Trophoblast cell (in vitro differentiated cells and primary cell): Measurements from ENCODE around the gene SOS1.

Experiments used
- DNase-seq, 2 donors: peaks; one replicate each; pipeline ENCODE4 v3.0.0-alpha.2; 2016
- H2AFZ ChIP-seq: 2 replicates; pipeline ENCODE4 v1.6.1; 2013; ENCODE audit warnings: low read length, moderate library complexity, mild to moderate bottlenecking; ENCODE audit not compliant: insufficient read depth, poor library complexity
- H2AK5ac ChIP-seq: 2 replicates; pipeline ENCODE4 v1.6.1; 2013; ENCODE audit warnings: mild to moderate bottlenecking, low read length
- H2BK120ac ChIP-seq: 2 replicates; pipeline ENCODE4 v1.6.1; 2013; ENCODE audit warnings: low read length, mild to moderate bottlenecking, moderate library complexity; ENCODE audit not compliant: insufficient read depth, poor library complexity
- H2BK12ac ChIP-seq: 2 replicates; pipeline ENCODE4 v1.6.1; 2013; ENCODE audit warnings: mild to moderate bottlenecking, low read length, moderate library complexity
- H2BK5ac ChIP-seq: 2 replicates; pipeline ENCODE4 v1.6.1; 2013; ENCODE audit warnings: low read length, low read depth, moderate library complexity, mild to moderate bottlenecking; ENCODE audit not compliant: poor library complexity
- H3K14ac ChIP-seq: 2 replicates; pipeline ENCODE4 v1.6.1; 2013; ENCODE audit warnings: mild to moderate bottlenecking, low read length
- H3K18ac ChIP-seq: 2 replicates; pipeline ENCODE4 v1.6.1; 2013; ENCODE audit warnings: mild to moderate bottlenecking, low read length
- H3K23ac ChIP-seq: 2 replicates; pipeline ENCODE4 v1.6.1; 2013; ENCODE audit warnings: low read length
- H3K27ac ChIP-seq: 2 replicates; pipeline ENCODE4 v1.5.1; 2013; ENCODE audit warnings: low read depth, mild to moderate bottlenecking, inconsistent platforms, low read length, moderate library complexity
- H3K27me3 ChIP-seq: 2 replicates; pipeline ENCODE4 v1.6.1; 2013; ENCODE audit warnings: inconsistent platforms, mild to moderate bottlenecking, low read length, moderate library complexity; ENCODE audit not compliant: insufficient read depth
- H3K36me3 ChIP-seq, 2 experiments: 1 replicate in 1 of 2; 2 replicates in 1 of 2; pipeline ENCODE4 v1.6.1; 2013; ENCODE audit warnings: low read length in 2 of 2, mild to moderate bottlenecking in 2 of 2, moderate library complexity in 1 of 2; ENCODE audit not compliant: insufficient read depth in 2 of 2, control insufficient read depth in 1 of 2
- H3K4ac ChIP-seq: 2 replicates; pipeline ENCODE4 v1.6.1; 2013; ENCODE audit warnings: low read depth, mild to moderate bottlenecking, low read length, moderate library complexity
- H3K4me1 ChIP-seq, 2 experiments: 1 replicate in 1 of 2; 2 replicates in 1 of 2; pipeline ENCODE4 v1.6.1; 2013; ENCODE audit warnings: low read length in 2 of 2, mild to moderate bottlenecking in 2 of 2, moderate library complexity in 1 of 2; ENCODE audit not compliant: insufficient read depth in 2 of 2, control insufficient read depth in 1 of 2
- H3K4me2 ChIP-seq: 2 replicates; pipeline ENCODE4 v1.6.1; 2013; ENCODE audit warnings: inconsistent platforms, mild to moderate bottlenecking, low read length, moderate library complexity
- H3K4me3 ChIP-seq: 2 replicates; pipeline ENCODE4 v1.5.1; 2013; ENCODE audit warnings: mild to moderate bottlenecking, low read depth, low read length, inconsistent platforms
- H3K79me1 ChIP-seq: one replicate; pipeline ENCODE4 v1.6.1; 2013; ENCODE audit warnings: low read length
- H3K79me2 ChIP-seq: 2 replicates; pipeline ENCODE4 v1.6.1; 2013; ENCODE audit warnings: low read length, mild to moderate bottlenecking; ENCODE audit not compliant: control insufficient read depth, insufficient read depth, poor library complexity
- H3K9ac ChIP-seq: 2 replicates; pipeline ENCODE4 v1.6.1; 2013; ENCODE audit warnings: mild to moderate bottlenecking, low read length
- H3K9me3 ChIP-seq: 2 replicates; pipeline ENCODE4 v1.6.1; 2013; ENCODE audit warnings: low read depth, mild to moderate bottlenecking, control low read depth, inconsistent platforms, low read length; ENCODE audit not compliant: insufficient read depth
- H4K12ac ChIP-seq: 2 replicates; pipeline ENCODE4 v1.6.1; 2013; ENCODE audit warnings: low read depth, mild to moderate bottlenecking, low read length, moderate library complexity
- H4K8ac ChIP-seq: 2 replicates; pipeline ENCODE4 v1.6.1; 2013; ENCODE audit warnings: low read depth, mild to moderate bottlenecking, low read length, moderate library complexity
- H4K91ac ChIP-seq: one replicate; pipeline ENCODE4 v1.6.1; 2013; ENCODE audit warnings: low read depth, mild to moderate bottlenecking, low read length, moderate library complexity
- WGBS: extraction: QIAGEN DNeasy Blood & Tissue Kit; methylation state at CpG from one replicate; pipeline ENCODE4 v1.1.7; 2013; ENCODE audit warnings: missing lambda C conversion rate; ENCODE audit not compliant: insufficient read length, insufficient coverage; ENCODE audit errors: extremely low coverage; 5-methylcytosine and 5-hydroxymethylcytosine counted together

SOS1 gene

DNA sequence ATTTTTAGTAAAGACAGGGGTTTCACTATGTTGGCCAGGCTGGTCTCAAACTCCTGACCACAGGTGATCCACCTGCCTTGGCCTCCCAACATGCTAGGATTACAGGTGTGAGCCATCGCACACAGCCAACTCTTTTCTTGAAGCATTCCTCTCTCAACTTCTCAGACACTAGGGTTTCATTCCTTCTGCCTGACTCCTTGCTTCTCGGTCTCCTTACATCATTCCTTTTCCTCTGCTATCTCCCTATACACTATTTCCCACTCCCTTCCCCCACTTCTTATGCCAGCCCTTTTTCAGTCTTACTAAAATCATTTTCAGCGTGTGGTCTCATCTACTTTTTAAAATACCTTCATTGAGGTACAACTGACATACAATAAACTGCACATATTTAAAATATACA, 6.1 kb downstream of the SOS1 start:
- Histone ChIP-seq H3K23ac (no peak overlapping the region), H2BK12ac (no peak overlapping the region), H2BK5ac (no peak overlapping the region), H3K4me3 (no peak overlapping the region), H3K4ac (peak overlapping the region; percentile 60), H3K27me3 (no peaks in the 10 kb centered on the region), H3K9ac (no peak overlapping the region), H3K36me3 (peaks cover 4 to 6% of the 10 kb centered on the region in 2 experiments), H2BK120ac (no peak overlapping the region), H2AFZ (no peak overlapping the region), H2AK5ac (no peak overlapping the region), H3K27ac (no peak overlapping the region), H3K4me1 (no peaks in the 10 kb centered on the region), H3K79me2 (peaks cover 3% of the 10 kb centered on the region), H3K18ac (no peak overlapping the region), H3K9me3 (no peaks in the 10 kb centered on the region), H4K12ac (no peak overlapping the region), H3K79me1 (peaks cover 1% of the 10 kb centered on the region), H4K91ac (no peak overlapping the region), H3K4me2 (no peak overlapping the region), H4K8ac (no peak overlapping the region), H3K14ac (no peak overlapping the region)
- WGBS: no CpG with 5 or more reads among the region's 3 CpGs
- peak; percentile 21 to 69 for DNase-seq

DNA sequence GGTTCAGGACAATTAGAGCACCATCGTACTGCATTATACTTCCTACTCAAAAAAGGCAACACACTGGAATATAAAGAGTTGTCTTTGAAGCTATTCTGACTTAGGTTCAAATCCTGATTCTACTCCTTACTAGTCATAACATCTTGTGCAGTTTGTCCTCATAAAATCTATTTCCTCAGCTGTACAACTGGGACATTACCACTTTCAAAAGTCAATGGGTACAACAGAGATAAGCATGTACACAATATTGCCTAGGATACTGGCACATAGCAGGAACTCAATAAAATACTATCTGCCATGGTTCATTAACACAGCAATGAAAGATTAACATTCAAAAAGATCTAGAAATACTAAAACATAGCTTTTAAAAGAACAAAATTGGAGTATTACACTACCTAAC, 11.3 kb downstream of the SOS1 start:
- Histone ChIP-seq H2BK5ac (no peak overlapping the region), H3K36me3 (peaks cover 4 to 6% of the 10 kb centered on the region in 2 experiments), H2AFZ (no peak overlapping the region), H4K91ac (no peak overlapping the region), H3K4me1 (no peaks in the 10 kb centered on the region), H3K79me2 (peaks cover 9% of the 10 kb centered on the region), H3K9me3 (no peaks in the 10 kb centered on the region), H3K79me1 (no peaks in the 10 kb centered on the region), H2AK5ac (no peak overlapping the region), H3K4me3 (no peak overlapping the region), H3K4me2 (no peak overlapping the region), H2BK12ac (no peak overlapping the region), H2BK120ac (no peak overlapping the region), H3K18ac (no peak overlapping the region), H3K23ac (no peak overlapping the region), H3K27me3 (no peaks in the 10 kb centered on the region), H3K4ac (no peak overlapping the region), H3K9ac (no peak overlapping the region), H4K8ac (no peak overlapping the region), H3K27ac (no peak overlapping the region), H3K14ac (no peak overlapping the region), H4K12ac (no peak overlapping the region)
- no CpG with 5 or more reads among the region's 1 CpG for WGBS
- DNase-seq: no peak

DNA sequence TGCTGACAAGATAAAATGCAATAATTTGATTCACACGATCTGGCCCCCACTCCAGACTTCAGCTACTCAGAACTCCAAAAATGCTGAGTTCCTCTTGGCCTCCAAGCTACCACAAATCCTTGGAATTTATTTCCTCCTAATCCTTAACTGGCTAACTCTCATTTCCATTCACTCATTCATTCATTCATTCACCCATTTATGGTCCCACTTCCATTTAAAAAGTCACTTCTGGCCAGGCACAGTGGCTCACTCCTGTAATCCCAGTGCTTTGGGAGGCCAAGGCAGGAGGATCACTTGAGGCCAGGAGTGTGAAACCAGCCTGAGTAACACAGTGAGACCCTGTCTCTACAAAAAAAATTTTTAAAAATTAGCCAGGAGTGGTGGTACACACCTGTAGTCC, 12.5 kb downstream of the SOS1 start:
- Histone ChIP-seq H3K4me3 (no peak overlapping the region), H3K4ac (peak overlapping the region; percentile 39), H4K8ac (no peak overlapping the region), H3K27ac (no peak overlapping the region), H2BK5ac (no peak overlapping the region), H3K79me2 (peaks cover 9% of the 10 kb centered on the region), H2AFZ (no peak overlapping the region), H3K9ac (no peak overlapping the region), H2AK5ac (no peak overlapping the region), H2BK12ac (no peak overlapping the region), H3K18ac (no peak overlapping the region), H3K4me1 (no peaks in the 10 kb centered on the region), H3K4me2 (no peak overlapping the region), H3K36me3 (peaks cover 4 to 6% of the 10 kb centered on the region in 2 experiments), H3K14ac (no peak overlapping the region), H3K79me1 (no peaks in the 10 kb centered on the region), H3K23ac (no peak overlapping the region), H3K9me3 (no peaks in the 10 kb centered on the region), H3K27me3 (no peaks in the 10 kb centered on the region), H4K91ac (no peak overlapping the region), H2BK120ac (no peak overlapping the region), H4K12ac (no peak overlapping the region)
- DNase-seq: no peak
- no CpG with 5 or more reads among the region's 1 CpG for WGBS

DNA sequence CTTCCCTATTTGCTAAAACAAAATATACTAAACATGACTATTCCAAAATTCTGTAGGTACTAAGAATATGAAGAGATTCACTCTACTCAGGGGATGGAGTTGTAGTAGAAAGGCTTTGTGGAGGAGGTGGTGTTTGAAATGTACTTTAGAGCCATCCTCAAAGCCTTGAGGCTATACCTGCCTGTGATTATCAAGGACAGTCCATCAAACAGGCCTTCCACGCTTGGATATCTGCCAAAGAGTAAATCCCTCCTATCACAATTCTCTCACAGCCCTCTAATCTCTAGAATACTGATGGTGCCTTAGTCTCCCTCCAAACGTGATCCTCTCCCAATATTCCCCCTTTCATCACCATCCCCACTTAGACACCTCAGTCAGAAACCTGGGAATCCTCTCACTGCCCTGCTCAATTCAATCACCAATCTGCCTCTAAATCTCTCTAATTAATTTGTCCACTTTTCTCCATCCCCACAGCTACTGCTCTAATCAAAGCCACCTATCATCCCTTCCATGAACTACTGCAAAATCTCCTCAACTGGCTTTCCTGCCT, 13.1 kb downstream of the SOS1 start:
- Histone ChIP-seq H3K18ac (no peak overlapping the region), H4K91ac (no peak overlapping the region), H3K4ac (peak overlapping the region; percentile 39), H4K8ac (no peak overlapping the region), H3K79me2 (peaks cover 9% of the 10 kb centered on the region), H3K79me1 (no peaks in the 10 kb centered on the region), H2BK12ac (no peak overlapping the region), H3K27ac (no peak overlapping the region), H3K36me3 (peaks cover 4 to 6% of the 10 kb centered on the region in 2 experiments), H3K27me3 (no peaks in the 10 kb centered on the region), H2BK5ac (no peak overlapping the region), H3K9me3 (no peaks in the 10 kb centered on the region), H3K4me2 (no peak overlapping the region), H3K4me3 (no peak overlapping the region), H3K23ac (peak overlapping the region; percentile 84), H2AFZ (no peak overlapping the region), H3K14ac (no peak overlapping the region), H3K4me1 (no peaks in the 10 kb centered on the region), H2AK5ac (no peak overlapping the region), H2BK120ac (no peak overlapping the region), H3K9ac (no peak overlapping the region), H4K12ac (no peak overlapping the region)
- WGBS: no CpG with 5 or more reads among the region's 2 CpGs
- DNase-seq: no peak
